Smooth muscle cell (in vitro differentiated cells): ENCODE results near the gene DAD1. TPM values are rescaled to one million over a fixed set of nuclear protein-coding genes. Genes with fewer than 3 reads are reported as not detected.

Experiments
- DNase-seq: peaks from one replicate; lab custom pipeline; 2025; ENCODE audit not compliant: unreplicated experiment; lab: John Stamatoyannopoulos, UW
- H2AFZ ChIP-seq: fragments of 200-600 bp; sonication (generic); 2 replicates; pipeline ENCODE4 v1.6.0; 2016; ENCODE audit warnings: antibody characterized with exemption, low read depth, mild to moderate bottlenecking
- H3F3A ChIP-seq: fragments of 200-600 bp; sonication (generic); 2 replicates; pipeline ENCODE4 v1.6.0; 2017; ENCODE audit warnings: antibody characterized with exemption, low read depth
- H3K27ac ChIP-seq: fragments of 200-600 bp; sonication (generic); 2 replicates; pipeline ENCODE4 v1.5.1; 2016; ENCODE audit warnings: low read depth, mild to moderate bottlenecking
- H3K27me3 ChIP-seq: fragments of 200-600 bp; sonication (generic); 2 replicates; pipeline ENCODE4 v1.6.1; 2016; ENCODE audit warnings: low read depth, mild to moderate bottlenecking
- H3K36me3 ChIP-seq: fragments of 200-600 bp; sonication (generic); 2 replicates; pipeline ENCODE4 v1.5.1; 2016; ENCODE audit warnings: low read depth
- H3K4me1 ChIP-seq: fragments of 200-600 bp; sonication (generic); 2 replicates; pipeline ENCODE4 v1.5.1; 2016; ENCODE audit warnings: low read depth
- H3K4me2 ChIP-seq: fragments of 200-600 bp; sonication (generic); 2 replicates; pipeline ENCODE4 v1.6.0; 2016; ENCODE audit warnings: mild to moderate bottlenecking
- H3K4me3 ChIP-seq: fragments of 200-600 bp; sonication (generic); 2 replicates; pipeline ENCODE4 v1.5.1; 2016; ENCODE audit warnings: mild to moderate bottlenecking
- H3K79me2 ChIP-seq: fragments of 200-600 bp; sonication (generic); 2 replicates; pipeline ENCODE4 v1.6.0; 2016; ENCODE audit warnings: low read depth, mild to moderate bottlenecking
- H3K9ac ChIP-seq: fragments of 200-600 bp; sonication (generic); 2 replicates; pipeline ENCODE4 v1.6.0; 2016; ENCODE audit warnings: low read depth
- H3K9me3 ChIP-seq: fragments of 200-600 bp; sonication (generic); replicated peaks from 2 replicates; pipeline ENCODE4 v1.5.1; 2016; ENCODE audit warnings: low read depth
- H4K20me1 ChIP-seq: fragments of 200-600 bp; sonication (generic); 2 replicates; pipeline ENCODE4 v1.6.0; 2016; ENCODE audit warnings: low read depth
- CTCF ChIP-seq: fragments of 200-600 bp; sonication (generic); IDR thresholded peaks from 2 replicates; pipeline ENCODE4 v1.5.1; 2017; ENCODE audit warnings: borderline replicate concordance, mild to moderate bottlenecking, antibody characterized with exemption; ENCODE audit not compliant: insufficient read depth, poor library complexity, severe bottlenecking
- WGBS: methylation state at CpG from one replicate; pipeline ENCODE4 v1.1.7; 2016; ENCODE audit warnings: low lambda C conversion rate; 5-methylcytosine and 5-hydroxymethylcytosine counted together
- polyA plus RNA-seq: library from polyadenylated mRNA; unstranded; fragments of >200 nt; fragmentation: Nextera tagmentation; extraction: Ambion mirVana; gene quantifications from 2 replicates; pipeline ENCODE4 v1.2.1, GENCODE V29; 2016
- total RNA-seq: library from RNA; depleted of rRNA; stranded (reverse); fragments of >200 nt; gene quantifications from 2 replicates; pipeline ENCODE4 v1.2.3, GENCODE V29; 2014

Gene DAD1
- total and polyA plus RNA-seq, 2 experiments from 2014 or later, result 533 to 571 TPM

- Histone ChIP-seq H3K4me3 (no peak overlapping the region), H2AFZ (peak overlapping the region; percentile 39), H4K20me1 (no peaks in the 10 kb centered on the region), H3K27ac (no peak overlapping the region), H3K36me3 (no peaks in the 10 kb centered on the region), H3K79me2 (no peaks in the 10 kb centered on the region), H3K9ac (no peak overlapping the region), H3K4me1 (peaks cover 23% of the 10 kb centered on the region), H3F3A (peaks cover 7% of the 10 kb centered on the region), H3K4me2 (no peak overlapping the region), H3K9me3 (no peaks in the 10 kb centered on the region), H3K27me3 (no peaks in the 10 kb centered on the region)
- WGBS, result 87% methylated on average over 6 of the region's 6 CpGs
- no peak for DNase-seq
- TF ChIP-seq CTCF, result no peak
Observed at GRCh38 chr14:22549324-22549962, 39.6 kb downstream of the DAD1 start.

GRCh38 chr14:22547948-22548750 is 40.9 kb downstream of the DAD1 start:
- H3K27me3 ChIP-seq, result no peaks in the 10 kb centered on the region
- no peaks in the 10 kb centered on the region for H3K9me3 ChIP-seq
- H3K79me2 ChIP-seq, result no peaks in the 10 kb centered on the region
- TF ChIP-seq CTCF, result no peak
- H3K4me3 ChIP-seq, result no peak overlapping the region
- peaks cover 23% of the 10 kb centered on the region for H3K4me1 ChIP-seq
- no peak overlapping the region for H2AFZ ChIP-seq
- no peak overlapping the region for H3K27ac ChIP-seq
- H3K9ac ChIP-seq, result no peak overlapping the region
- 95% methylated on average over 7 of the region's 8 CpGs for WGBS
- no peaks in the 10 kb centered on the region for H4K20me1 ChIP-seq
- H3F3A ChIP-seq, result peaks cover 7% of the 10 kb centered on the region
- no peaks in the 10 kb centered on the region for H3K36me3 ChIP-seq
- H3K4me2 ChIP-seq, result no peak overlapping the region
- no peak for DNase-seq

GRCh38 chr14:22547313-22547947 is 41.6 kb downstream of the DAD1 start:
- Histone ChIP-seq H3K36me3 (no peaks in the 10 kb centered on the region), H3K4me1 (peaks cover 23% of the 10 kb centered on the region), H3K79me2 (no peaks in the 10 kb centered on the region), H3K4me3 (no peak overlapping the region), H3K9ac (no peak overlapping the region), H3K9me3 (no peaks in the 10 kb centered on the region), H3F3A (peaks cover 7% of the 10 kb centered on the region), H3K27ac (no peak overlapping the region), H4K20me1 (no peaks in the 10 kb centered on the region), H3K4me2 (no peak overlapping the region), H3K27me3 (no peaks in the 10 kb centered on the region), H2AFZ (no peak overlapping the region)
- 69% methylated on average over 9 of the region's 9 CpGs for WGBS
- DNase-seq, result no peak
- no peak for TF ChIP-seq CTCF
